ENCODE data around the gene IL17RD.

IL17RD gene

DNA sequence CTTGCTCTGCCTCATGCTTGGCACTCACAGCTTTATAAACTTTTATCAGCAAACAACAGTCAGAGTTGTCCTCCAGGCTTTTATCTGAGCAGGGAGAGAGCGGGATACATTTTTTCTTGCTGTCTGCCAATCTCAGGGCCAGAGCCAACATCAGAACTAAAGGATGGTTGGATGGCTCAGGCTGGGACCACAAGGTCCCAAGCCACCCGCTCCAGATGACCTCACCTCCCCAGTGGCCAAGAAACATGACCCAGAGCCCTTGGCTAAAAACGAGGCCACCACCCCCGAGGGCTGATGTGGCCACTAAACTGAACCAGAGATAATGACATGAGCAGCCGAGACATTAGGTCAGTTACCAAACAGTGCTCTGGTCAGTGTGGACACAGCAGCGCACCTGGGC is 123.5 kb downstream of the IL17RD start:
- Histone ChIP-seq H3K23ac (ENCODE audit: low read length) (no peak overlapping the region), H3K4ac (ENCODE audit: low read depth, low read length) (no peak overlapping the region), H3K18ac (ENCODE audit: low read length) (no peak overlapping the region), H3K14ac (ENCODE audit: low read length) (no peak overlapping the region), H3K79me2 (ENCODE audit: control insufficient read depth, insufficient read depth, low read length, poor library complexity) (no peaks in the 10 kb centered on the region), H3K9me3 (ENCODE audit: insufficient read depth, low read depth, low read length) (no peaks in the 10 kb centered on the region), H2AK5ac (ENCODE audit: low read length) (no peak overlapping the region), H2BK120ac (ENCODE audit: insufficient read depth, low read length, poor library complexity) (no peak overlapping the region), H4K8ac (ENCODE audit: low read depth, low read length) (no peak overlapping the region), H3K9ac (ENCODE audit: low read length) (no peak overlapping the region), H3K4me2 (ENCODE audit: low read length) (no peak overlapping the region), H2AFZ (ENCODE audit: insufficient read depth, low read length, poor library complexity) (no peak overlapping the region), H4K91ac (ENCODE audit: low read depth, low read length) (no peak overlapping the region), H3K36me3 (ENCODE audit: control insufficient read depth in 1 of 2, insufficient read depth in 2 of 2, low read length in 2 of 2) (no peaks in the 10 kb centered on the region), H3K27ac (ENCODE audit: low read depth, low read length) (no peak overlapping the region), H3K79me1 (ENCODE audit: low read length) (peaks cover 1% of the 10 kb centered on the region), H4K12ac (ENCODE audit: low read depth, low read length) (no peak overlapping the region), H3K27me3 (ENCODE audit: insufficient read depth, low read length) (no peaks in the 10 kb centered on the region), H3K4me3 (ENCODE audit: low read depth, low read length) (no peak overlapping the region), H2BK5ac (ENCODE audit: low read depth, low read length, poor library complexity) (no peak overlapping the region), H2BK12ac (ENCODE audit: low read length) (no peak overlapping the region), H3K4me1 (ENCODE audit: control insufficient read depth in 1 of 2, insufficient read depth in 2 of 2, low read length in 2 of 2) (peaks cover 9 to 10% of the 10 kb centered on the region in 2 experiments)
- no CpG with 5 or more reads among the region's 6 CpGs for WGBS (ENCODE audit: extremely low coverage, insufficient coverage, insufficient read length)
- no peak for DNase-seq

All from trophoblast cell (in vitro differentiated cells and primary cell).